ENCODE measurements around the gene RFX4. TPM values are rescaled to one million over a fixed set of nuclear protein-coding genes. Genes with fewer than 3 reads are reported as not detected.

Gene RFX4
- total RNA-seq, 4 donors from 2014 or later, result not detected

- DNase-seq (no peak), ATAC-seq (no peak)
- in situ Hi-C loops (cut with MboI; ENCODE audit: low sequenced_read_pairs in 4 of 4), result no loop called here
- Histone ChIP-seq H3K4me3 (no peak overlapping the region), H3K4me1 (no peaks in the 10 kb centered on the region), H3K36me3 (no peaks in the 10 kb centered on the region), H3K27ac (no peak overlapping the region), H3K9me3 (no peaks in the 10 kb centered on the region), H3K27me3 (no peaks in the 10 kb centered on the region)
- intact Hi-C loops (cut with DNase I; ENCODE audit: low total_unique reads), result no loop called here
- no peak for TF ChIP-seq CTCF (IDR thresholded peaks at IDR 0.05 in 4 of 5, conservative IDR thresholded peaks at IDR 0.05 in 1 of 5)
- TF ChIP-seq POLR2A (IDR thresholded peaks at IDR 0.05), result no peak
Observed at GRCh38 chr12:106625976-106626375, 43.2 kb downstream of the RFX4 start.

- Histone ChIP-seq H3K27ac (no peak overlapping the region), H3K27me3 (no peaks in the 10 kb centered on the region), H3K9me3 (no peaks in the 10 kb centered on the region), H3K36me3 (no peaks in the 10 kb centered on the region), H3K4me1 (no peaks in the 10 kb centered on the region), H3K4me3 (no peak overlapping the region)
- in situ Hi-C loops (cut with MboI; ENCODE audit: low sequenced_read_pairs in 4 of 4), result no loop called here
- intact Hi-C loops (cut with DNase I; ENCODE audit: low total_unique reads), result no loop called here
- TF ChIP-seq CTCF (IDR thresholded peaks at IDR 0.05 in 4 of 5, conservative IDR thresholded peaks at IDR 0.05 in 1 of 5), result no peak
- no peak for TF ChIP-seq POLR2A (IDR thresholded peaks at IDR 0.05)
- ATAC-seq (no peak), DNase-seq (no peak)
Observed at GRCh38 chr12:106629797-106630659, 47.2 kb downstream of the RFX4 start.

- H3K9me3 ChIP-seq, result no peaks in the 10 kb centered on the region
- intact Hi-C loops (cut with DNase I; ENCODE audit: low total_unique reads) (no loop called here), in situ Hi-C loops (cut with MboI; ENCODE audit: low sequenced_read_pairs in 4 of 4) (no loop called here)
- DNase-seq, result no peak
- no peak overlapping the region for H3K27ac ChIP-seq
- no peaks in the 10 kb centered on the region for H3K27me3 ChIP-seq
- H3K4me3 ChIP-seq, result no peak overlapping the region
- no peaks in the 10 kb centered on the region for H3K36me3 ChIP-seq
- ATAC-seq, result no peak
- H3K4me1 ChIP-seq, result no peaks in the 10 kb centered on the region
- TF ChIP-seq CTCF (IDR thresholded peaks at IDR 0.05 in 4 of 5, conservative IDR thresholded peaks at IDR 0.05 in 1 of 5) (no peak), POLR2A (IDR thresholded peaks at IDR 0.05) (no peak)
Observed at GRCh38 chr12:106631150-106631549, 48.3 kb downstream of the RFX4 start.

GRCh38 chr12:106631797-106632196, 49.0 kb downstream of the RFX4 start:
- H3K36me3 ChIP-seq, result no peaks in the 10 kb centered on the region

More at GRCh38 chr12:106631797-106632196, 49.0 kb downstream of the RFX4 start:
- TF ChIP-seq CTCF (IDR thresholded peaks at IDR 0.05 in 4 of 5, conservative IDR thresholded peaks at IDR 0.05 in 1 of 5) (no peak), POLR2A (IDR thresholded peaks at IDR 0.05) (no peak)
- intact Hi-C loops (cut with DNase I; ENCODE audit: low total_unique reads) (no loop called here), in situ Hi-C loops (cut with MboI; ENCODE audit: low sequenced_read_pairs in 4 of 4) (no loop called here)
- Histone ChIP-seq H3K4me3 (no peak overlapping the region), H3K27me3 (no peaks in the 10 kb centered on the region), H3K4me1 (no peaks in the 10 kb centered on the region), H3K9me3 (no peaks in the 10 kb centered on the region), H3K27ac (no peak overlapping the region)
- no peak for ATAC-seq
- no peak for DNase-seq

Measured in gastrocnemius medialis (tissue), 4 donors.